Natural killer cell (primary cell): ENCODE results near the gene CCNB2. TPM values are rescaled to one million over a fixed set of nuclear protein-coding genes. Genes with fewer than 3 reads are reported as not detected.
A peak's percentile ranks its signal among the peaks of the same experiment; 100 is the strongest.

Experiments
- ATAC-seq, 3 donors: fragments of 150-1000 bp in 2 of 3; fragments of 200-7000 bp in 1 of 3; cut with Tn5 transposase; 1 replicate in 1 of 3; 2 replicates in 2 of 3; pipeline ENCODE4 v1.10.0; 2021; ENCODE audit warnings: mild to moderate bottlenecking in 2 of 3, moderate library complexity in 2 of 3
- DNase-seq, 2 donors: peaks; one replicate each; pipeline versions ENCODE4 v3.0.0 to v3.0.0-alpha.2; 2013 to 2021; ENCODE audit warnings: mixed read lengths in 1 of 2
- H3K27ac ChIP-seq: one replicate; pipeline ENCODE4 v1.5.1; 2013; ENCODE audit warnings: mild to moderate bottlenecking, low read length
- H3K27me3 ChIP-seq: one replicate; pipeline ENCODE4 v1.6.1; 2013; ENCODE audit warnings: low read length; ENCODE audit not compliant: control insufficient read depth, insufficient read depth
- H3K36me3 ChIP-seq: one replicate; pipeline ENCODE4 v1.6.1; 2013; ENCODE audit warnings: low read length; ENCODE audit not compliant: control insufficient read depth, insufficient read depth
- H3K4me1 ChIP-seq: one replicate; pipeline ENCODE4 v1.6.1; 2013; ENCODE audit warnings: low read length; ENCODE audit not compliant: control insufficient read depth, insufficient read depth
- H3K4me3 ChIP-seq: one replicate; pipeline ENCODE4 v1.5.1; 2013; ENCODE audit warnings: low read length
- H3K9me3 ChIP-seq: one replicate; pipeline ENCODE4 v1.6.1; 2013; ENCODE audit warnings: low read length; ENCODE audit not compliant: control insufficient read depth, insufficient read depth
- H3K27ac Mint-ChIP-seq, 2 donors: one replicate each; pipeline ENCODE4 v1.8.0; 2022; ENCODE audit warnings: mild to moderate bottlenecking in 2 of 2, mixed read lengths in 2 of 2, moderate library complexity in 1 of 2
- H3K27me3 Mint-ChIP-seq, 2 donors: one replicate each; pipeline ENCODE4 v1.8.0; 2022; ENCODE audit warnings: low read depth in 2 of 2, mixed read lengths in 2 of 2
- H3K36me3 Mint-ChIP-seq: one replicate; pipeline ENCODE4 v1.8.0; 2022; ENCODE audit warnings: mixed read lengths
- H3K4me1 Mint-ChIP-seq, 2 donors: one replicate each; pipeline ENCODE4 v1.8.0; 2022; ENCODE audit warnings: mixed read lengths in 2 of 2
- H3K4me3 Mint-ChIP-seq: one replicate; pipeline ENCODE4 v1.8.0; 2022; ENCODE audit warnings: mild to moderate bottlenecking, moderate library complexity, mixed read lengths
- H3K9me3 Mint-ChIP-seq, 2 donors: one replicate each; pipeline ENCODE4 v1.8.0; 2022; ENCODE audit warnings: mixed read lengths in 2 of 2
- WGBS: methylation state at CpG from one replicate; pipeline ENCODE4 v1.1.7; 2013; ENCODE audit warnings: missing lambda C conversion rate; ENCODE audit not compliant: insufficient coverage; 5-methylcytosine and 5-hydroxymethylcytosine counted together
- intact Hi-C: fragments of 100-400 bp; cut with micrococcal nuclease; formaldehyde crosslinking; loops from one replicate; pipeline ENCODE4 v1.14.2; 2022
- total RNA-seq, 4 donors: library from RNA; stranded (reverse); fragments of 120-200 nt in 1 of 4; gene quantifications; one replicate each; pipeline versions ENCODE4 v1.2.3 to v1.2.4, GENCODE V29; 2013 to 2022
- TF ChIP-seq, protein P1 (sequence below): fragments of 200-600 bp; IDR thresholded peaks from one replicate; pipeline ENCODE4 v1.8.0; 2022; ENCODE audit warnings: antibody characterized with exemption

Gene CCNB2
- total RNA-seq, result 1 to 10 TPM in 2 of 3 donors, under 1 TPM in 1; 0.47 to 1.4 (median 1.1) TPM
- total RNA-seq (2013), result 0.86 TPM

DNA sequence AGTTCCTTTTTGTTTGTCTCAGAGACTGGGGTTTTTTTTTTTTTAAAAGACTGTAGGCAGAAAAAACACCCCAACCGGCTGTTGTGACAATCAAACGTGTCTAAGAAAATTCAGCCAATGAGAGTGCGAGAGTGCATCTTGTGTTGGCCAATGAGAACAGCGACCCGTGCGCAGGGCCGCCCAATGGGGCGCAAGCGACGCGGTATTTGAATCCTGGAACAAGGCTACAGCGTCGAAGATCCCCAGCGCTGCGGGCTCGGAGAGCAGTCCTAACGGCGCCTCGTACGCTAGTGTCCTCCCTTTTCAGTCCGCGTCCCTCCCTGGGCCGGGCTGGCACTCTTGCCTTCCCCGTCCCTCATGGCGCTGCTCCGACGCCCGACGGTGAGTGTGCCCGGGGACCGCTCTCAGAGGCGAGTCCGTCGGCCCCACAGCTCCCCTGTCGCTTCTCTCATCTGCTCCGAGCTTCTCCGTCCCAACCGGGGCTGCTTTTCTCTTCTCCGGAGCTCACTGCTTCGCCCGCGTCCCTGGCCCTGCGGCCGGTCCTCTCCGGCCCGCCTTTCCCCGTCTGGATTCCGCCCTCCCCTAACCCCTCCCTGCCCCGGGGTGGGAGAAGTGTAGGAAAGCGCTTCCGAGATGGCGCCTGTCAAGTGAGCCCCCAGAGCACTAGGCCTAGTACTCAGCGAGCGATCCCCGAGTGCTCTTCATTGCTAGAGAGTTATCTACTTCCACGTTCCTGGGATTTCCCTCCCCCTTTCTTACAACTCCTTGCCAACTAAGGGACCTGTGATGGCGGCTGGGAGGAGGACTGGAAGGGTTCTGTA, at the start of gene CCNB2:
TSS of gene CCNB2 (plus strand) at position 235 of the 821 bp plus-strand sequence. CDS start at position 358, 123 bp downstream.
- peak within 1 kb of the TSS; percentile 57 for H3K27ac ChIP-seq
- H3K4me3 Mint-ChIP-seq, result peak within 1 kb of the TSS; percentile 97
- intact Hi-C loops, result loop anchor here (5.0 to 10.0 kb wide), 2 partner anchors 120 to 387 kb away; partner anchors contain the start of gene RNF111
- WGBS, result under 1% methylated on average over 45 of the region's 57 CpGs
- no peaks in the 10 kb centered on the region for H3K27me3 ChIP-seq
- H3K4me3 ChIP-seq, result peak within 1 kb of the TSS; percentile 61
- ATAC-seq (peak; percentile 99 to 100 (median 100)), DNase-seq (peak; percentile 80 to 95)
- peaks cover 8 to 9% of the 10 kb centered on the region in 2 donors for H3K4me1 Mint-ChIP-seq
- peaks cover 5% of the 10 kb centered on the region for H3K4me1 ChIP-seq
- TF ChIP-seq, protein P1, sequence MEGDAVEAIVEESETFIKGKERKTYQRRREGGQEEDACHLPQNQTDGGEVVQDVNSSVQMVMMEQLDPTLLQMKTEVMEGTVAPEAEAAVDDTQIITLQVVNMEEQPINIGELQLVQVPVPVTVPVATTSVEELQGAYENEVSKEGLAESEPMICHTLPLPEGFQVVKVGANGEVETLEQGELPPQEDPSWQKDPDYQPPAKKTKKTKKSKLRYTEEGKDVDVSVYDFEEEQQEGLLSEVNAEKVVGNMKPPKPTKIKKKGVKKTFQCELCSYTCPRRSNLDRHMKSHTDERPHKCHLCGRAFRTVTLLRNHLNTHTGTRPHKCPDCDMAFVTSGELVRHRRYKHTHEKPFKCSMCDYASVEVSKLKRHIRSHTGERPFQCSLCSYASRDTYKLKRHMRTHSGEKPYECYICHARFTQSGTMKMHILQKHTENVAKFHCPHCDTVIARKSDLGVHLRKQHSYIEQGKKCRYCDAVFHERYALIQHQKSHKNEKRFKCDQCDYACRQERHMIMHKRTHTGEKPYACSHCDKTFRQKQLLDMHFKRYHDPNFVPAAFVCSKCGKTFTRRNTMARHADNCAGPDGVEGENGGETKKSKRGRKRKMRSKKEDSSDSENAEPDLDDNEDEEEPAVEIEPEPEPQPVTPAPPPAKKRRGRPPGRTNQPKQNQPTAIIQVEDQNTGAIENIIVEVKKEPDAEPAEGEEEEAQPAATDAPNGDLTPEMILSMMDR, result no peak
- peak within 1 kb of the TSS; percentile 94 to 95 for H3K27ac Mint-ChIP-seq
- H3K36me3 ChIP-seq, result peaks cover under 1% of the 10 kb centered on the region
- H3K9me3 ChIP-seq, result no peaks in the 10 kb centered on the region
- no peaks in the 10 kb centered on the region for H3K36me3 Mint-ChIP-seq
- H3K27me3 Mint-ChIP-seq, result no peaks in the 10 kb centered on the region
- no peaks in the 10 kb centered on the region for H3K9me3 Mint-ChIP-seq

DNA sequence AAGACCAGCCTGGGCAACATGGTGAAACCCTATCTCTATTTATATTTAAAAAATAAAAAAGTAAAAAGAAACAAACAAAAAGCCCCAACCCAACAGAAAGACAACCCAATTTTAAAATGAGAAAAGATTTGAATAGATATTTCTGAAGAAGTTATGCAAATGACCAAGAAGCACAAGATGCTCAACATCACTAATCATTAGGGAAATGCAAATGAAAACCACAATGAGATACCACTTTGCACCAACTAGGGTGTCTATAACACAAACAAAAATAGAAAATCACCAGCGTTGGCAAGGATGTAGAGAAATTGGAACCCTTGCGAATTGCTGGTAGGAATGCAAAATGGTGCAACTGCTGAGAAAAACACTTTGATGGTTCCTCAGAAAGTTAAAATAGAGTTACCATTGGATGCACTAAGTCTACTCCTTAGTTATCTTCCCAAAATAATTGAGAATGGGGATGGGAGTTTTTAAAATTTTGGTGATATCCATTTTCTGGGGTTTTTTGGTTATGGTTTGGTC, 45.8 kb upstream of the CCNB2 start:
- 100% methylated on average over 2 of the region's 2 CpGs for WGBS
- Histone ChIP-seq H3K9me3 (no peaks in the 10 kb centered on the region), H3K36me3 (peaks cover 94% of the 10 kb centered on the region), H3K27ac (no peak overlapping the region), H3K27me3 (no peaks in the 10 kb centered on the region), H3K4me1 (no peaks in the 10 kb centered on the region), H3K4me3 (no peak overlapping the region)
- intact Hi-C loops, result no loop called here
- H3K27ac Mint-ChIP-seq, result no peak overlapping the region
- ATAC-seq (no peak), DNase-seq (no peak)
- H3K4me3 Mint-ChIP-seq, result no peak overlapping the region
- TF ChIP-seq, protein P1, result no peak
- H3K36me3 Mint-ChIP-seq, result peaks cover 7% of the 10 kb centered on the region
- H3K4me1 Mint-ChIP-seq, result no peaks in the 10 kb centered on the region
- no peaks in the 10 kb centered on the region for H3K9me3 Mint-ChIP-seq
- no peaks in the 10 kb centered on the region for H3K27me3 Mint-ChIP-seq

DNA sequence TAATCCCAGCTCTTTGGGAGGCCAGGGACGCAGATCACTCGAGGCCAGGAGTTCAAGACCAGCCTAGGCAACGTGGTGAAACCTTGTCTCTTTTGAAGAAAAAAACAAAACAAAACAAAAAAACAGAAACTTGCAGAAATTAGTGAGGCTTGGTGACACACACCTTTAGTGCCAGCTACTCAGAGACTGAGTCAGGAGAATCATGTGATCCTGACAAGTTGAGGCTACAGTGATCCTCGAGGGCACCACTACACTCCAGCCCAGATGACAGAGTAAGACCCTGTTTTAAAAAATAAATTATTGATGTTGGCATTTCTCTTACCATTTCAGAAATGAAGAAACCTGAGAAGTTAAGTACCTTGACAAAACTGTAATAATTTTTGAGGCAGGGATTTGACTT, 44.6 kb upstream of the CCNB2 start:
- Histone ChIP-seq H3K4me1 (no peaks in the 10 kb centered on the region), H3K4me3 (no peak overlapping the region), H3K36me3 (peaks cover 93% of the 10 kb centered on the region), H3K27me3 (no peaks in the 10 kb centered on the region), H3K27ac (no peak overlapping the region), H3K9me3 (no peaks in the 10 kb centered on the region)
- Mint-ChIP-seq H3K27me3 (no peaks in the 10 kb centered on the region), H3K9me3 (no peaks in the 10 kb centered on the region), H3K36me3 (peaks cover 7% of the 10 kb centered on the region), H3K4me1 (no peaks in the 10 kb centered on the region), H3K27ac (no peak overlapping the region), H3K4me3 (no peak overlapping the region)
- DNase-seq (no peak), ATAC-seq (no peak)
- intact Hi-C loops, result no loop called here
- TF ChIP-seq, protein P1, result no peak
- 96% methylated on average over 4 of the region's 4 CpGs for WGBS
